ENCODE measurements around the gene DDX54.
"Not testable (repeated sequence)": the region's sequence is repeated elsewhere in the genome, so short reads cannot be mapped to it uniquely, and the experiment has no call there.

DDX54 gene

DNA sequence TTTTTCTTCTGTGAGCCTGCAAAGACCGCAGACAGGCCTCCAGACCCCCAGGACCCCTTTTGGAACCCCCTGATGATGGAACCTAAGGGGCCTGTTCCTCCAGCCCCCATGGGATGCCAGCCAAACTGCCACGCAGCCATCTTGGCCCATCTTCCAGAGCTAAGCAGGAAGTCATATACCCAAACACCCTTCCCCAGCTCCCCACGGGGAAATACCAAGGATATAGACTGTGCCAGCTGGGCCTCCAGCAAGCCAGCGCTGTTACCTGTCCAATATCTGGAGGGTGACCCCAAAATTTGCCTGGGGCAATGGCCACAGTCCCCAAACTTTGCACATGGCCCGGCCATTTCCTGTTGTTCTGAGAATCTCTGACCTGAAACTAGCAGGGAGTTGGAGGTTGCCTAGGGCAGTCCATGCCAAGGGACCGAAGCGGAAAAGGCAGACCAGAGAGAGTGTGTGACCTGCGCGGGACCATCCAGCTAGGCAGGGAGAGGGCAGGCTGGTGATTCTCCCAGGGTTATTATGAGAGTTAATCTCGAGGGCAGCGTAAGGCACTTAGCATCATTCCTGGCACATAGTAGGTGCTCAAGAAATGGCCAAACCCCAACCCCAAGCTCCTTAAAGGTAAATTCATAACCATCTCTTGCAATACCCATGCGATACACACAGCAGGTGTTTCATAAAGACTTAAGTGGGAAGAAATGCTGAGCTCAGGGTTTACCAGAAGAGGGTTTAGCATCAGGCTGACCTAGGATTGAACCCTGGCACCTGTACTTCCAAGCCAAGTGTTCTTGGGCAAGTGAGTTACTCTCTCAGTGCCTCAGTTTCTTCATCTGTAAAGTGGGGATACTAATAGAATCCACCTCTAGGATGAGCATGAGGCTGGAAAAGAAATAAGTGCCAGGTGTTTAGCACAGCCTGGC, 47.2 kb downstream of the DDX54 start:
- no peak for DNase-seq

DNA sequence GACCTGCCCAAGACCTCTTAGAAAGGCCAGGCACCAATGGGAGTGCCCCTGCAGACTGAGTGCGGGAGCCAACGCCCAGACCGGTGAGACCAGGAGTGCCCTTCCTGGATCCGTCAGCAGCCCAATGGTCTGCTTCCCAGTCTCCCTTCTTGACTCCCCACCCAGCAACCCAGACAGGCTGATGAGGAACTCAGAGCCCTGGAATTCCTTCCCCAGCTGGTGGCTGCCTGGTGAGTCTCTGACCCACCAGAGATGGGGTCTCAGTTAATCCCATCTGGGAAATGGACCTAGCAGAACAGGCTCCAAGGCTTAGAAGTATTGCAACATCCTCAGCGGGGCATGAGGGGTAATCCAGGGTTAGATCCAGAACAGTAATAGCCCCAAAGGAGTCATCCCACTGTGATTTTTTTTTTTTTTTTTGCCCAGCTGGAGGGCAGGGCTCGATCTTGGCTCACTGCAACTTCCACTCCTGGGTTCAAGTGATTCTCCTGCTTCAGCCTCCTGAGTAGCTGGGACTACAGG, 48.2 kb downstream of the DDX54 start:
- no peak for DNase-seq

DNA sequence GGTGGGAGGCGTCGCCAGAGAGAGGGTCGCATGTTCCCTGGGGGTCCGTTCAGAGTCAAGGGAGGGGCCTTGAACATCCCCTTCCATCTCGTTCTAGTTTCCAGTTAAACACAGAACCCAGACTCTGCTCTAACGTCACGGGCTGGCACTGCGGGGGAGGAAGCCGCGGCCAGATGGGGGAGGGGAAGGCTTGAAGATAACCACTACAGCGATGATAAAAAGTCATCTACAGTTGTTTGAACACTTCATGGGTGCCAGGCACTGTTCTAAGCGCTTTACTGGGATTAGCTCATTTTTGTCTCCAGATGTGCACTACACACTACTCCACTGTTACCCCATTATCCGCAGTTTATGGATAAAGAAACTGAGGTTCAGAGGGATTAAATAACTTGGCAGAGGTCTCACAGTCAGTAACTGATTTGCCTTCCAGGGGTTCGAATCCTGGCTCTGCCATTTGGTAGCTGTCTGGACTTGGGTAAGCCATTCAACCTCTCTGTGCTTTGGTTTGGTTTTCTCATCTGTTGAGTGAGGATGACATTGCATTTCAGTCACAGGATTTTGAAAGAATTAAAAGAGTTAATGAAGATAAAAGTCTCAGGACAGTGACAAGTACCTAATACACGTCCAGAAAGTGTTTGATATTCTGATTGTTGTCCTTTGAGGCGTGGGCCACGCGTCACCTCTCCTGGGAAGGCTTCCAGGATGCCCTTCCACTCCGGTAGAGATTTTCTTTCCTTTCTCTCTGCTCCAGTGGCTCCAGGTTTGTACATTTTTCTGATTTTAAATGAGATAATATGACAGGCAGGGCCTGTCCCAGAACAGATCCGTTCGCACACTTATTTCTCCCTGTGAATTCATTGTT, 48.9 kb downstream of the DDX54 start:
- no peak for DNase-seq

DNA sequence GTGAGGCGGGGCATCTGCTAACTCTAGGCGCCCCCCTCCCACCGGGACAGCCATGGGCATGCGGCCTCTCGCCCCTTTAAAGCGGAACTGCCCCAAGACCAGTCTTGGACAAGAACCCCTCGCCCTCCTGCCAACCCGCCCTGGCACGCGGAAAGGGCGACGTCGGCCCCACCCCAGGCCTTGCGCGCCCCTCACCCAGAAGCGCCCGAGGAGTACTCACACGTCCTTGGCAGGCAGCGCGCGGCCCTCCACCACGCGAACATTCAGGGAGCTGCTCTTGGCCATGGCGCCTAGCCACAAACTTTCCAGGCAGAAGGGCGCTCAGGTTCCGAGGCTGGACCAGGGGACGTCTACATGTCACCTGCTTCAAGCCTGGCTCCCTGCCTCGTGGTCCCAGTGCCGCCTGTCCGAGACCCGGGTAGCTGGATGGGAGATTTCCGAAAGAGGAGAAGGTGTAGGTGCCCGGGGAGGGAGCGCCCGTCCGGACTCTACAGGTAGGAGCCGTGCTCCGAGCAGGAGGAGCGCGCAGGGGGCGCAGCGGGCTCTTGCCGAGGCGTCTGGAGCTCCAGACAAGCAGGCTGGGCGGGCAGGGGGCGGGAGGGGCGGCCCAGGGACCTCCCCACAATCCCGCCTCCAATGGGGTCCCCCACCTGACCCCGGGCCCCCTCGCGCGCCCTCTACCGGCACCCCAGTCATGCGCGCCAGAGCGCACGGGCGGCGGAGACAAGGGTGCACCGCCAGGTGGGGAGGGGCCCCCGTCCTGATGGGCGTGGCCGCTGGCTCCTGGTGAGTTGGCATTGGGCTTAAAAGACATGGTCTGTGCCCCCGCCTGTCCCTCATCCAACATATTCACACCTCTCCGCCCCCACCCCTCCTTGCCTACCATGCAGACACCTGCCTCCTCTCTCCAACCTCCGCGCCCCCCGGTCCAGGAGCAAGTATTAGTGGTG, 49.8 kb downstream of the DDX54 start, which contains the start of gene RASAL1:
Gene RASAL1, minus strand, starts transcription at position 584 of the 950 bp plus-strand sequence. Its CDS starts 299 bp downstream, at position 285.
- no peak for DNase-seq

DNA sequence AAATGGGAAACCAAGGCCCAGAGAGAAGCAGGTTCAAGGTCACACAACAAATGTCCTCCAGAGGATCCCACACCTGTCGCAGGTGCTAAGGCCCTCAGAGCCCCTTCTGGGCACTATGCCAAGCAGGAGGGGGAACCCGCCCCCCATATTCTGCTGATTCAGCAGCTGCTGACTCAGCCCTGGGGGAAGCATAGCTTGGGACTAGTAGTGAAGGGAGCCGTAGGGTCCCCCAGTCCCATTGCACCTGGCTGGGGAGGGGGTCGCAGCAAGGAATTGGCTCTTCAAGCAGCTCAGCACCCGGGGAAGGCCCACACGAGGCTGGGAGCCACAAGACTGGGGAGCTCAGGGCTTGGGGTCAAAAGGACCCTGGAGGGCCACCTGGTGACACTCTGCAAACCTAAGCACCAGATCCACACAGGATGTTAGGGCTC, 50.7 kb downstream of the DDX54 start:
- DNase-seq = no peak

DNA sequence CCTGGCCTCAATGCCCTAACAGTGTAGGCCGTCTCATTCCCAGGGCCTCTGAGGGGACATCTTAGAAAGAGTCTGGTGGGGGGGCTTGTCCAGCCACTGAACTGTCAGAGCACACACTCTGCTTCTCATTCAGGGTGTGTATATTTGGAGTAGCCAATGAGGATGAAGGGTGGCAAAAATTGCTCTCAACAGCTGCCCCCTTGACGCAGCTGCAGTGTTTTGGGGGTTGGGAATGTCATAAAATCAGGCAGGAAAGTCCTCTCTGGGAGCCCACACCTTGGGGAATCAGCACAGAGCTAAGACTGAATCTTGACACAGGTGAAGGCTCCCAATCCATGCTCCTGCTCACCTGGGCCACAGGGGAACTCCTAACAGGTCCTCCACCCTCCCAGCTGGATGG, 51.2 kb downstream of the DDX54 start:
- DNase-seq = no peak

DNA sequence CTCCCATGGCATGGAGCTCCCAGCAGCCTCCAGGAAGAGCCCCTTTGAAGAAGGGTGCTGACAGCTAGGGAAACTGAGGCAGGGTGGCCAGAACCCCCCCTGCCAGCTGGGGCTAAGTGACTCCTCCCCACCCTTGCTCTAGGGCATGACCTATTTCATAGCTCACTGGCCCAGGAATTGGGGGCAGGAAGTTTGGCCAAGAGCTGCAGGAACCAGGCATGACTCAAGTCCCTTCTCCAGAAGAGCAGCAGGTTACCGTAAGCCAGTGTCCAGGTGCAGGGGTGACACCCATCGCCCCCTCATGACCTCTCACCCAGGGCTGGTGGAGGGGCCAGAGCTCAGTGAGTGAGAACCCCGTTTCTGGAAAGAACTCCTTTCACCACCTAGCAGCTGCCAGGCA, 51.6 kb downstream of the DDX54 start:
- no peak for DNase-seq

DNA sequence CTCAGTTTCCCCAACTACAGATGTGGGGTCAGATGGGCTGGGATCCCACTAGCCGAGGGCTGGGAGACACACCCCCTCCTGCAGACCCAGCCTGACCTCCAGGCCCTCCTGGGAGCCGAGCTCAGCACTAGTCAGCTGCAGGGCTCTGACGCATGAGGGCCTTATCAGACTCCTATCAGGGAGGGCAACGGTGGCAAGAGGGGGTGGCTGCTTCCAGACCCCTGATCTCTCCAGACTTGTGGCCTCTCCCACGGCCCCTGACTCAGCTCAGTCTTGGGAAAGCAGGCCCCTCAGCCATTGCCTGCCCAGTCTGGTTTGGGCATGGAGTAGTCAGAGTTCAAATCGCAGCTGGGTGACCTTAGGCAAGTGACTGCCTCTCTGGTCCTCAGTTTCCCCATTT, 52.2 kb downstream of the DDX54 start:
- DNase-seq = no peak

DNA sequence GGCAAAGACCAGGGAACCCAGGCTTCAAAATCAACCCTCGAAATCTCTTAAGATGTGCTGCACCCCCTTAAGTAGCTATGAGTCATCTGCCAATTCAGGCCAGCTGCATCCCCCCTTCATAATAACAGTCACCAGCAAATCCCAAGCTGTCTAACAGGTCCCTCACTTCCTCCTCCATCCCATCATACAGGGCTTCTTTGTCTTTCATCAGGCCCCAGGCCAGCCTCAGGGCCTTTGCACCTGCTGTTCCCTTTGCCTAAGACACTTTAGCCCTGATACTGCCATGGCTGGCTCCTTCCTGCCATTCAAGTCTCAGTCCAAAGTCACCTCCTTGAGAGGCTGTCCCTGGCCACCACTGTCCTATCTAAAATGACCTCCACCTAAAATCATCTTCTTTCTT, 53.7 kb downstream of the DDX54 start:
- DNase-seq = no peak

DNA sequence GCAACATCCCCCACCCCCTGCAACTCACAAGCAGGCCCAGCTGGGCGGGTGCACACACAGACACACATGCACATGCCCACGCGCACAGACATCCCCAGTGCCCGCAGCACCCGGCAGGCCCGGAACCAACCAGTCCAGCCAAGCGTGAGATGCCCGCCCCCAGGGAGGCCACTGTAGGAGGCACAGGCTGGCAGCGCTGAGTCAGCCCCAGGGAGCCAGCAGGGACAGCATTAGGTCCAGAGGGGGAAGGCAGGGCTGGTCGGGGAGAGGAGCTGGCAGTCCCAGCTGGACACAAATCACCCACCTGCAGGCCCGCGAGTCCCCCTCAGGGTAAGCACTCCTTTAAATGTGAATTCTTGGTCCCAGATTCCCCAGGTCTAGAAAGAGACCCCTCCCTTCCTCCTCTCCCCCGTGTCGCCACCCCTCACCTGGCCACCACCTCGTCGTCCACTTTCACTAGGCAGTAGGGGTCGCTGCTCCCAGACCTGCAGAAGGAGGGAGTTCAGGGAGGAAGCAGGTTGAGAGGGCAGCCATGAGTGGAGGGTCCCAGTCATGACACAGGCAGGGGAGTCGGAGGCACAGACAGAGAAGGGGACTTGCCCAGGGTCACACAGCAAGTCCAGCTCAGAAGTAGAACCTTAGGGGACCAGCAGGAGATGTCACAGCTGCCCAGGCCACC, 54.7 kb downstream of the DDX54 start:
- DNase-seq = no peak

DNA sequence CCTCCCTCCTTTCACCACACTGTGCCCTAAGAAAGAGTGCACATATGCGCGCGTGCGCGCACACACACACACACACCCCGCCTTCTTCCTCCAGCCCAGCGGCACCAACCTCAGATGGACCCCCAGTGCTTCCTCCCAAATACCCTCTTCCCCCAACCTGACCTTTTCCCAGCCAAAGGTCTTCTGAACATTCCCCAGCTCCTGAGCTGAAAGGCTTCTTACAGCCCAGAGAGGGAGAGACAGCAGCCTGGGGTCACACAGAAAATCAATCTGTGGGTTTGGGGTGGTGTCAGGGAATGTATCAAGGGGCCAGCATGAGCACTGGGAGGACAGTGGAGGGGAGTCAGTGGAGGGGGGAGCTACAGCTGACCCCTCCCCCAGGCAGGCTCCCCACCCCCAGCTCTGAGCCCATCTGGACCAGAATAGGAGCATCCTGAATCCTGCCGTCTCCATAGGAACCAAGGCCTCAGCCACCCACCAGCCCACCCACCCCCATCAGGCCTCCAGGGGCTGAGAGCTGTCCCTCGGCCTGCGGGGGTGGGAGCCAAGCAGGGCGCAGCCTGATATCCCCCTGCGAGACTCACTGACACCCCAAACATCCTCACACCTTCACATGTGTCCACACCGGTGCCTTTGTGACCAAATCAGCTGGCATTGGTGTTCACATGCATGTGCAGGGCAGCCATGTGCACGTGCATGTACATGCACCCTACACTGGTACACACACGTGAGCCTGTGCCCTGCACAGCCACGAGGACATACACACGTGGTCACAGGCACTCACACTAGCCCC, 55.4 kb downstream of the DDX54 start:
- no peak for DNase-seq

DNA sequence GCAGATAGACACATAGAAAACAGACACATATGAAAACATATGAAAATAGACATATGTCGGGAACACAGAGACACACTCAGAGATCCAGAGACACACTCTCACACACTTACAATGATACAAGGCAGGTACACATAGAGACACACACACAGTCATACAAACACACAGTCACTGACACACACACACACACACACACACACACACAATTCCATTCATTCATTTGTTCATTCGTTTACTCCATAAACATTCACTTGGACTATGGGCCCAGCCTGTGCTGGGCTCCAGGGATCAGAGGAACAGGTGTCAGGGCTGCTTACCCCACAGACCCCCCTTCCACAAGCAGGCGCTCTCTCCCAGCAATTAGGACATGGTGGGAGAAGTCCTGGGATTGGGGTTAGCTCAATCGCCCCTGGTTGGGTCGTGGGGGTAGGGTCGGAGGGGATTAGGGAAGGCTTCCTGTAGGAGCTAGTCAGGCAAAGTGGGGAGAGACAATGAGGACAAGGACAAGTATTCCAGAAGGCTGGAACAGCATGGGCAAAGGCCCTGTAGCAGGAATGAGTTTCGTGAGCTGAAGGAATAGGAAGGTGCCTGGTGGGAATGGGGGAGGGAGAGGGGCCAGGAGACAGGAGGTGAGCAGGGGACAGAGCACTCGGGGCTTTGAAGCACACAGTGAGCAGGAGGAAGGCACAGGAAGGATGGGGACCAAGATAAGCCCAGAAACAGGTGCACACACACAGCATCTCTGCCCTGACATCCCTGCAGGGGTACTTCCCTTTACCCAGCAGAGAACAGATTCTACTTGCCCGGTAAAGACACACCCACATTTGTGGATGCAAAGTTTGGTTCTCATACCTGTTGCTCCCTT, 56.2 kb downstream of the DDX54 start:
- no peak for DNase-seq

DNA sequence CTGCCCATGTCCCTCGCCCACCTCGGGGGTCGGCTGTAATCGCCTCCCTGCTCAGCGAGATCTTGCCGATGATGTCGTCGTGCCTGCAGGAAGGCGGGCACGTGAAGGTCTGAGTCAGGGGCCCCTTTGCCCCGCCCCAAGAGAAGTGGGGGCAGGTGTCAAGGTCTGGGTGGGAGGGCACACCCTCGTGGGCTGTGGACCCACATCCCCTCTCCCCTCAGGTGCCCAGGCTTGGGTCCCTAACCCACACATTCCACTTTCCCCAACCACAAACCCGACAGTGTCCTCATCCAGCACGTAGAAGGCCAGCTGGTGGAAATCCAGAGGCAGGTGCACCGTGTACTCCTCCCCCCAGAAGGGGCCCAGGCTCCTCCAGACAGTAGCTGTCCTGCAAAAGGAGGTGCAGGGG, 57.5 kb downstream of the DDX54 start:
- DNase-seq = no peak

DNA sequence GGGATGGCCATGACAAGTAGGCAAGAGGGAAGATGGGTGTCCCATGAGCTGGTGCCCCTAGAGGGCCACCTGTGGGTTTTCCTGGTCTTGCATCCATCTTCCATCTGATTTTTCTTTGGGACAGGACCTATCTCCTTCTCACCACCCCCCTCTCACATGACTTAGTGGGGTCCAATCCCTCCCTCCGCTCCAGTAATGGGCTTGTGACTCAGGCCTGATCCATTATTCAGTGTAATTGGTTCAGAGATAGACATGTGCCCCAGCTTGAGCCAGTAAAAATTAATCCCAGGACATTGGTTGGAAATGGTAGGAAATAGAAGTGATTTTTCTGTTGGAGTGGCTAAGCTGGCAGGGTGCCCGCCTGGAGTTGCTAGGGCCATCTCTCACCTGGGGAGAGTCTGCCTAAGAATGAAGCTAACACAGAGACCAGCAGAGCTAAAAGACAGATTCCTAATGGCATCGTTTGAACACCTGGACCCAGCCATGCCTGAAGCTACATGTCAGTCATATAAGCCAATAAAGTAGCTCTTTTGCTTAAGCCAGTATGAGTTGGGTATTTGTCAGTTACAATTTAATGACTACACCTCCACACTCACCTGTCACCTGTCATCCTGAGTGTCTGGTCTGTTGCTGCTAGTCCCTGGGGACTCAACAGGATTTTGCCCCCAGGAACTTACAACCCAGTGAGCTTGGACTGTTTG, 64.5 kb downstream of the DDX54 start:
- DNase-seq = no peak

DNA sequence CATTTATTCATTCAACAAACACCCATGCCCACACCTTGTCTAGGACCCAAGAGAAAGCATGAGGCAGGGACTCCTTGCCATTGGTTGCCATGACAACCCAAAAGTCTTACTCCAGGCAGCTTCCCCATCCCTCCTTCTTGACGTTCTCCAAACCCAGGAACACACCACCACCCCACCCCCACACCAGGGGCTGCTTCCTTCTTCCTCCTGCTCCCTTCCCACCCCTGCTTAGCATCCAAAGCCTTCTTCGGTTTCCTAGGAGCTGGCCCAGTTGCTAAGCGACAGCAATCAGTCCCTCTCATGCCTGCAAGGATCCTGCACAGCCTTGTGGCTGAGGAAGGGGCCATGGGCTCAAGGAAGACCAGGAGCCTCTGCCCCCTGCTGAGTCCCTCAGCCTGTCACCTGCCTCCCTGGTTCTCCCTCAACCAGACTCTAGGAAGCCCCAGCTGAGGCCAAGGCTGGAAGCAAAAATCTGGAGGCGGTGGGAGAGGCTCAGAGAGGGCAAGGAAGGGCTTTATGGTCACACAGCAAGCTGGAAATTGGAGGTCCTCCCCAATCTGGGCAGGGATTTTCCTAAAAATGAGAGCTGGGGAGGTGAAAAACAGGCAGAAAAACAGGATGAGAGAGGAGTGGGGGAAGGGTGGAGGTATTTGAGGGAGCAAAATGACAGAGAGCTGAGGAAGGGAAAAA, 65.2 kb downstream of the DDX54 start:
- no peak for DNase-seq

DNA sequence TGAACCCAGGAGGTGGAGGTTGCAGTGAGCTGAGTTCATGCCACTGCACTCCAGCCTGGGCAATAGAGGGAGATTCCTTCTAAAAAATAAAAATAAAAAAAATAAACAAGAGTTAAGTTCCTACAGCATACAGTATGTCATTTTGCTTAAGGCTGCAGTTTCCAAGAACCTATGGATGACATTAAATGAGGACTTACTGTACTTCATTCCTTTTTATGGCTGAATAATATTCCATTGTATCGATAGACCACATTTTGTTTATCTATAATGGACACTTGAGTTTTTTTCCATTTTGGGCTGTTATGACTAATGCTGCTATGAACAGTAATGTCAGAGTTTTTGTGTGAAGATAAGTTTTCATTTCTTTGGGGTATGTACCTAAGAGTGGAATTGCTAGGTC, 67.1 kb downstream of the DDX54 start:
- no peak for DNase-seq

DNA sequence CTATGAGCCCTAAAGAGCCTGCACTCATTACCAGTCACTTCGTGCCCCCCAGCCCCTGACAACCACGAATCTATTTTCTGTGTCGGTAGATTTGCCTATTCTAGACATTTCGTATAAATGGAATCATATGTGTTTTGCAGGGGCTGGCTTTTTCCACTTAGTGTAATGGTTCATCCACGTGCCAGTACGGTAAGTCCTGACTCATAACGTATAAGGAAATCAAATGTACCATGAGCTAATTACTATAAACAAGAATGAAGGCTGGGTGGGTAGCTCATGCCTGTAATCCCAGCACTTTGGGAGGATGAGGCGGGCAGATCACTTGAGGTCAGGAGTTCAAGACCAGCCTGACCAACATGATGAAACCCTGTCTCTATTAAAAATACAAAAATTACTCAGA, 67.6 kb downstream of the DDX54 start:
- DNase-seq = not testable (repeated sequence)

DNA sequence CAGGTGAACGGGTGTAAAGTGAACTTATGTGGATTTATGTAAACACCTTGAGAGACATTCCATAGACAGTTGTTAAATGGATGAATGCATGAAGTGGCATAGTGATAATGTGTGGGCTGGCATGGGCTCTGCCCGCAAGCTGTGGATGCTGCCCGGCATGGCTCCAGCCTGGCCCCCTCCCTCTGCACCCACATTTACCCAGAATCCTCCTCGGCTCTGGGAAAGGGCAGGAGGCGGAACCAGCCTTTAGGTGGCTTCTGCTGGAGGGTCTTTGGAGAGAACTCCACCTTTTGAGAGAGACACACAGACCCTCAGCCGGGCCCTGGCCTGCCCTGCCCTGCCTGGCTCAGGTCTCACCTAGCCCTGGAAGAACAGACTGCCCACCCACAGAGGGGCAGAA, 68.4 kb downstream of the DDX54 start:
- no peak for DNase-seq
